Activated CD4-positive, alpha-beta T cell treated with anti-CD3 and anti-CD28 coated beads, Interleukin-2, amount 50 U/mL, for 4 hours (primary cell): ENCODE data around the gene CCDC6.
"Not testable (repeated sequence)": the region's sequence is repeated elsewhere in the genome, so short reads cannot be mapped to it uniquely, and the experiment has no call there.

ENCODE experiments used
- DNase-seq, 2 experiments: peaks; one replicate each; pipeline ENCODE4 v3.0.0-alpha.2; 2020

The CCDC6 gene

GRCh38 chr10:59906417-59907202 lies at the start of gene CCDC6:
Gene CCDC6 (minus strand): TSS chr10:59906556. CDS start chr10:59906424, 132 bp downstream.
- peak; percentile 92 to 93 for DNase-seq

DNA sequence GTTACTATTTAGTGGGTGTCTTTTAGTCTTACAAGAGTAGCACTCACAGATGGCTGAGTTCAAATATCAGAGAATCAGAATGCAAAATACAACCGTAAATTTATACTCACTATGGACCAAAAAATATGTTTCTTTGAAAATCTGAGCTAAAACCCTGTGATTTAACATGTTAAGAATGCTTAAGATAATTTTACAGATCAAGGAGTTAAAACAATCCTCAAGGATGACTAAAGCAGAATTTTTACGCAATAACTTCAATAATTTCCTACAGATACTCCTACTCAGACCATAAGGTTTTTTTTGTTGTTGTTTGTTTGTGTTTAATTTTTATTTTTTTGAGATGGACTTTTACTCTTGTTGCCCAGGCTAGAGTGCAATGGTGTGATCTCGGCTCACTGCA lies 47.9 kb upstream of the CCDC6 start:
- no peak for DNase-seq

DNA sequence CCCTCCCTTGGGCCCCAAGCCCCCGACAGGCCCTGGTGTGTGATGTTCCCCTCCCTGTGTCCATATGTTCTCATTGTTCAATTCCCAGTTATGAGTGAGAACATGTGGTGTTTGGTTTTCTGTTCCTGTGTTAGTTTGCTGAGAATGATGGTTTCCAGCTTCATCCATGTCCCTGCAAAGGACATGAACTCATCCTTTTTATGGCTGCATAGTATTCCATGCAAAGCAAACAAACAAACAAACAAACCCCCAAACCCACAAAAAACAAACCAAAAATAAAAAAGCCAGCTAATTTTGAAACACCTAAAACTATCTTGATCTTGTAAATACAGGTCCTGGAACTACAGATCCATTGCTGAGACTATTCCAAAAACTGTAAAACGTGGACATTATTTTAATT lies 47.4 kb upstream of the CCDC6 start:
- not testable (repeated sequence) for DNase-seq

DNA sequence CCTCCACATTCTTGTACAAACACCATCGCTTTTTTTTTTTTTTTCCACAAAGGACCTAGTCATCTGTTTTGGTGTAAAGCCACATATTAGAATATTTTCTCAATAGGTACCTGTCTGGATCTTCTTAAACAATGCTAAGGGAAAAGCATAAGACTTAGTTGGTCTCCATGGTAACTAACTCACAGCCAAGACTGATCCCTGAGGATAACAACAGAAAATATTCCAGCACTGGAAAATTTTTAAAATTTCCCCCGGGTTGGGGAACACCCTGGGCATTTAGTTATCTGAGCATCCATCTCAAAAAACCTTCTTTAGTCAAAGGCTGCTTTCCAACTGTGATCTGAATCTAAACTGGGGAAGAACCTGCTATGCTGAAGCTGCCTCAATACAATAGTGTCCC lies 43.7 kb upstream of the CCDC6 start:
- no peak for DNase-seq

DNA sequence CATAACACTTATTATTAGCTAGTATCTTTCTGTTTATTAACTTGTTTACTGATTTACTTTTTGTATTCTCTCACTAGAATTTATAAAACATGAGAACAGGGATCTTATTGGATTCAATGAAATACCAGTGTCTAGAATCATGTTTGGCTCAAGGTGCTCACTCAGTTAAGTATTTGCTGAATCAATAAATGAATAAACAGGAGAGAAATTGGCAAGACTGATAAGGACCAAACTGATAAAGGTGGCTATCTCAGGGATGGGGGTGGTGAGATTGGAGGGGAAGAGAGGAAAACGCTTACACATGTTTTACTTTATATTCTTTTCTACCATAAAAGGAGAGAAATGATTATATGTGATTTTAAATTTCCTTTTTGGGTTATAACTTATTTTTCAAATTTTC lies 43.3 kb upstream of the CCDC6 start:
- no peak for DNase-seq

- no peak for DNase-seq
These were observed 39.6 kb upstream of the CCDC6 start for GRCh38 chr10:59945991-59946390.

- no peak for DNase-seq
These were observed 39.2 kb upstream of the CCDC6 start for GRCh38 chr10:59945590-59945989.

DNA sequence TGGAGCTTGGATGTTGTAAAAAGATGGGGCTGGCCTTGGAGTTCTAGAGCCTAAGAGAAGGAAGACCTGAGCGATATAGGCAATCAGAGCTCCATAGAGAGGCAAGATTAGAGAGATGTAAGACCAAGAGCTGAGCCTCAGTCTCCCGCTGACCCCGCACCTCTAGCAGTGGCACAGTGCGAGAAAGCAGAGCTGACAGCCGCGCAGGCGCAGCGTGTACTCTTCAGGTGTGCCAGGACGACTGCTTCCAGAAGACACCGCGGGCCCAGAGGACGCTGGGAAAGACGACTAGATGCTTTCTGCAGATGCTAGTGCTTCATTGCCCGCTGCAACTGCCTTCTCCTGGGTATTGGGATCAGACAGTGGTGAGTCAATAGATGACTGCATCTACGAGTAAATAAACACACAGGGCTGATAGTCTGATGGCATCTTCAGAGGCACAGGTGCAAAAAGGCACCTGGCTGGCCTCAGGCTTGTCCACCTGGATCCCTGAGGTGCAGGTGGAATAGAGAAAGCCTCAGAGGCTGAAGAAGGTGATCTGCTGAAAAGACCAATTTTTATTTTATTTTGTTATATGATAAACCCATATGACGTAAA lies 38.1 kb upstream of the CCDC6 start:
- no peak for DNase-seq

DNA sequence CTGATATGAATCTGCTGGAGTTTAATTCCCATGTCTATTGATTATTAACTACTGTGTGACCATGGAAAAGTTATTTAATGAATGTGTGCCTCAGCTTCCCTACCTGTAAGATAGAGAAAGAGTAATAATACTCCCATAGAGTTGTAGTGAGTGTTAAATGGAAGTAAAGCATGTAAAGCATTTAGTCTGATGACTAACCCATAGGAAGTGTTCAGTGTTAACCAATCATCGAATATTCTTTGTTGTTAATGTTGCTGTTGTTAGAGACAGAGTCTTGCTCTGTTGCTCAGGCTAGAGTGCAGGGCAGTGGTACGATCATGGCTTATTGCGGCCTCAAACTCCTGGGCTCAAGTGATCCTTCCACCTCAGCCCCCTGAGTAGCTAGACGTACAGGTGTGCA lies 36.2 kb upstream of the CCDC6 start:
- no peak for DNase-seq

DNA sequence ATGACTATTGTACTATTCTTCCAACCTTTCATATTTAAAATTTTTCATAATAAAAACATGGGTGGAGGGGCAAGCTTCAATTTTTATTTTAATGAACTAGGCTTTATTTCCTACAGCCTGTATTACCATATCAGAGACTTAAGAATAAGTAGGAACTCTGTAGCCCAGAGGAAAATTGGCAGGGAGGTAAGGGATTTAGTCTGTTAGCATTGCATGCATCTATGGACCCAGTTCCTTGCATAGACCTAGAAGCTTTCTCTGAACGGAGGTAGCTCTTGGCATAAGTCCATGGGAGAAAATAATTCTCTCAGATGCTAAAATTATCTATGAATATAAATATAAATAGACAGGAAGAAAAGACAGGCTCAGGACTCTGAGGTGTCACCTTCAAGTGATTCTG lies 31.4 kb upstream of the CCDC6 start:
- no peak for DNase-seq

GRCh38 chr10:59934701-59935100 lies 28.3 kb upstream of the CCDC6 start:
- no peak for DNase-seq

DNA sequence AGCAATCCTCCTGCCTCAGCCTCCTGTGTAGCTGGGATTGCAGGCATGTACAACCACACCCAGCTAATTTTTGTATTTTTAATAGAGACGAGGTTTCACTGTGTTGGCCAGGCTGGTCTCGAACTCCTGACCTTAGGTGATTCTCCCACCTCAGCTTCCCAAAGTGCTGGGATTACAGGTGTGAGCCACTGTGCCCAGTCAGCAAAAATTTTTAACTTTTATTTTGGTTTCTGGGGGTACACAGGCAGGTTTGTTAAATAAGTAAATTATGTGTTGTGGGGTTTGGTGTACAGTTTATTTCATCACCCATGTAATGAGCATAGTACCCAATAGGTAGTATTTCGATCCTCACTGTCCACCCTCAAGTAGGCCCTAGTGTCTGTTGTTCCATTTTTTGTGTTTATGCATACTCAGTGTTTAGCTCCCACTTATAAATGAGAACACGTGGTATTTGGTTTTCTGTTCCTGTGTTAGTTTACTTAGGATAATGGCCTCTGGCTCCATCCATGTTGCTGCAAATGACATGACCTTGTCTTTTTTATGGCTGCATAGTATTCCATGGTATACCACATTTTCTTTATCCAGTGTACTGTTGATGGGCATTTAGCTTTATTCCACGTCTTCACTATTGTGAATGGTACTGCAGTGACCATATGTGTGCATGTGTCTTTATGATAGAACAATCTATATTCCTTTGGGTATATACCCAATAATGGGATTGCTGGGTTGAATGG lies 24.6 kb upstream of the CCDC6 start:
- DNase-seq: not testable (repeated sequence)

DNA sequence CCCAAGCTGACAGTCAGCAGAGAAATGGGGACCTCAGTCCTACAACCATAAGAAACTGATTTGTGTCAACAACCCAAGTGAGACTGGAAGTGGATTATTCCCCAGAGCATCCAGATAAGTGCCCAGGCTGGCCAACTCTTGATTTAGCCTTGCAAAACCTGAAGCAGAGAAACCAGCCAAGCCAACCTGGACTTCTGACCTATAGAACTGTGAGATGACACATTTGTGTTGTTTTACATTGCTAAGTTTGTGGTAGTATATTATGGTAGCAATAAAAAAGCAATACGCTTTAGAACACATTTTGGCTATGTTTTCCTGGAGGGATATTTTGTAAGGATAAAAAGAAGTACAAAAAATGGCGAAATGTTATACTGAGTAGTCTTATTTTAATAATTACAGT lies 19.7 kb upstream of the CCDC6 start:
- no peak for DNase-seq

DNA sequence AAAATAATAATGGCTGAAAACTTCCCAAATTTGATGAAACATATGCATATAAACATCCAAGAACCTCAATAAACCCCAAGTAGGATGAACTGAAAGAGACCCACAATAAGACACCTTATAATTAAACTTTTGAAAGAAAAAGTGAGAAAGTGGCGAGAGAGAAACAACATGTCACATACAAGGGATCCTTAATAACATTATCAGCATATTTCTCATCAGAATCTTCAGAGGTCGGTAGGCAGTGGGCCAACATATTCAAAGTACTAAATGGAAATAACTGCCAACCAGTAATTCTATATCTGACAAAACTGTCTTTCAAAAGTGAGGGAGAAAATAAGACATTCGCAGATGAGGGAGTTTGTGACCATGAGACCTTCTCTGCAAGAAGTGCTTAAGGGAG lies 16.6 kb upstream of the CCDC6 start:
- no peak for DNase-seq

DNA sequence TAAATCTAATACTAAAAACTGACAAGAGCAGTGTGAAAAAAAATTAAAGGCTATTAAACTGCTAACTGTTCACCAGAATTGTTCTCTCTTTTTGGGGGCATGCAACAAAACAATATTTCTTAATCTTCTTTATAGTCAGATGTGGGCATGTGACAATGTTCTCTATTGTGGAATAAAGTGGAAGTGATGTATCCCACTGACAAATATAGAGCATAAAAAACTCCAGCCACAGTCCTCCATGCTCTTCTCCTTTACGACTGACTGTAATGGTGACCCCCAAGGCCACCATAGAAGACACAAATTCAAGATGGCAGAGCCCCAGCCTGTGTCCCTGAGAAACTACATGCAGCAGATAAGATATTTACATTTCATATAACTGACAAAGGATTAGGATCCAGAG lies 11.6 kb upstream of the CCDC6 start:
- no peak for DNase-seq

GRCh38 chr10:59913547-59914237 lies 7.3 kb upstream of the CCDC6 start:
- DNase-seq: no peak

DNA sequence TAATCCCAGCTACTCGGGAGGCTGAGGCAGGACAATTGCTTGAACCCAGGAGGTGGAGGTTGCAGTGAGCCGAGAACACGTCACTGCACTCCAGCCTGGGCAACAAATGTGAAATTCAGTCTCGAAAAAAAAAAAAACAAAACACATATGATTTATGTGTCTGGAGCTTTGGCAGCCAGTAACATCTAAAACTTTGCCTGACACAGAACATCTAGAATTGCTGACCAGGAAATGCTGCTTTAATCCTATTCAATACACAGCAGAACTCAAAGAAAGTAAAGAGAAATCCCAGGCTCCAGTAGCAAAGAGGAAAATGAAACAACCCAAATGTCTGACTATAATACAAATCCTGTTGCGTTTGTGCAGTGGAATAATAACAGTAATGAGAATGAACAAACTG lies 4.5 kb upstream of the CCDC6 start:
- DNase-seq: no peak

GRCh38 chr10:59909815-59910214 lies 3.5 kb upstream of the CCDC6 start:
- DNase-seq: no peak

GRCh38 chr10:59908808-59909143 lies 2.4 kb upstream of the CCDC6 start:
- DNase-seq: no peak

GRCh38 chr10:59907918-59908807 lies 1.8 kb upstream of the CCDC6 start:
- peak; percentile 30 to 32 for DNase-seq

- DNase-seq: no peak
These were observed 1.2 kb upstream of the CCDC6 start for GRCh38 chr10:59907537-59907917.

DNA sequence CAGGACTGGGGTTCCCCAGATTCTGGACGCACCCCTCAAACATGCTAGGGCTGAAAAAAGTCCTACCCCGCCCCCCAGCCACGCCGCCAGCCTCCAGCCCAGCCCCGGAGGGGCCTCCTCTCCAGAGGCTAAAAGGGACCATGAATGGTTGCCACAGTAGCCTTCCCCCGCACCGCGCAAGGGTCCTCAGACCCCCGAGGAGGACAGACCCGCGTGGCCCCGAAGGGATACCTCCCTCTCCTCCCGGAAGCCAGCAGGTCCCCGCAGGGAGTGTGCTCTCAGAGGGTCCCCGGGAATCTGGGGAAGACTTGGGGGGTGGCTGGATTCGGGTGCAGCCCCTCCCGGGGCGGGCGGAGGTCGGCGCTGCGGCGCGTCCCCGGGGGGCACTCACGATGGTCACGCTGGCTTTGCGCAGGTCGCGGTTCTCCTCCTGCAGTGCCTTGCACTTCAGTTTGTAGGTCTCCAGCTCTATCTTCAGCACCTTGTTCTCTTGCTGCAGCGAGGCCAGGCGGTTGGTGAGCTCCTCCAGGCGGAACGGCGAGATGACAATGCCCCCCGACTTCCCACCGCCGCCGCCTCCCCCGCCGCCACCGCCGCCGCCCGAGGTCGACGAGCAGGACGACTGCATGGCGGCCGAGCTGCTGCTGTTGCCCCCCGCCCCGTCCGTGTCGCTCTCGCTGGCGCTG lies 482 bp downstream of the CCDC6 start:
- DNase-seq: no peak
